Skeletal muscle satellite cell (primary cell): ENCODE results near the gene BTBD9.
"Not testable (repeated sequence)": the region's sequence is repeated elsewhere in the genome, so short reads cannot be mapped to it uniquely, and the experiment has no call there.

Experiments used
- H3K27me3 ChIP-seq: 2 replicates; pipeline ENCODE4 v1.7.0; 2013; ENCODE audit warnings: low read length; ENCODE audit not compliant: control insufficient read depth, insufficient read depth
- H3K36me3 ChIP-seq: 2 replicates; pipeline ENCODE4 v1.7.0; 2013; ENCODE audit warnings: mild to moderate bottlenecking, control low read depth, low read length; ENCODE audit not compliant: insufficient read depth
- H3K4me1 ChIP-seq: 2 replicates; pipeline ENCODE4 v1.7.0; 2013; ENCODE audit warnings: low read length; ENCODE audit not compliant: control insufficient read depth, insufficient read depth
- H3K4me2 ChIP-seq: 2 replicates; pipeline ENCODE4 v1.7.0; 2013; ENCODE audit warnings: mild to moderate bottlenecking, low read length
- H3K4me3 ChIP-seq: 2 replicates; pipeline ENCODE4 v1.7.0; 2013; ENCODE audit warnings: low read length
- H3K9ac ChIP-seq: 2 replicates; pipeline ENCODE4 v1.7.0; 2013; ENCODE audit warnings: mild to moderate bottlenecking, low read depth, low read length, moderate library complexity
- H3K9me3 ChIP-seq: replicated peaks from 2 replicates; pipeline ENCODE4 v1.7.0; 2013; ENCODE audit warnings: mild to moderate bottlenecking, control low read depth, low read length

Gene BTBD9

DNA sequence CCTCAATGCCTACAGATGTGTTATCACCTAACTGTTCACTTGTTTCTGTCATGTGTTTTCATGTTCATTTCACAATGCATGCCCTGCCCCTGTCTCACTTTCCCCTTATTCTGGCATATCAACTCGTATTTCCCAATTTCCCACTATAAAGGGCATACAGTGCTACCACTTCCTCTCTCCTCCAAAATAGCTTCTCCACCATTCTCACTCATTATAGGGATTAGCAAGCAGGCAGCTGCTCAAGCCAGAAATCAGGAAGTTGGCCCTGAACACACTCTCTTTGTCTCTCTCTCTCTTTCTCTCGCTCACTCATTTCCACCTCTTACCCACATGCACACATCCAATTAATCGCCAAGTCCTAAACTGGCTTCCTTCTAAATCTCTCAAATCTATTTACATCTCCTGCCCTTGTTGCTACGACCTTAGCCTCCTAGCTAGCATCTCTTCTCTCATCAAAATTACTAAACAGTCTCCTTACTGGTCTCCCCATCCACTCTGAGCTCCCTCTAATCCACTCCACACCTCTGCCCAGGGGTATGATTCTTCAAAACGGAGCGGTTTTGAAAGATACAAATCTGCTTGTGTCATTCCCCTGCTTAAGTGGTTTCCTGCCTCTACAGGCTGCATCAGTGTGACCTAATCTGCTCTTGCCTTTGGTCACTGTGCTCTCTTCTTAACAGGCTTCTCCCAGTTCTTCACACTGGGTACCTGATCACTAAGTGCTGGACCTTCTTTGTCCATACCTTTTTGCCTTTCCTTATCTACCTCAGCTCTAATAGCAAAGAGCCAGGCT, 196.2 kb downstream of the BTBD9 start:
- Histone ChIP-seq H3K9ac (no peak overlapping the region), H3K36me3 (no peaks in the 10 kb centered on the region), H3K4me1 (no peaks in the 10 kb centered on the region), H3K4me2 (no peak overlapping the region), H3K9me3 (no peaks in the 10 kb centered on the region), H3K27me3 (no peaks in the 10 kb centered on the region), H3K4me3 (no peak overlapping the region)

DNA sequence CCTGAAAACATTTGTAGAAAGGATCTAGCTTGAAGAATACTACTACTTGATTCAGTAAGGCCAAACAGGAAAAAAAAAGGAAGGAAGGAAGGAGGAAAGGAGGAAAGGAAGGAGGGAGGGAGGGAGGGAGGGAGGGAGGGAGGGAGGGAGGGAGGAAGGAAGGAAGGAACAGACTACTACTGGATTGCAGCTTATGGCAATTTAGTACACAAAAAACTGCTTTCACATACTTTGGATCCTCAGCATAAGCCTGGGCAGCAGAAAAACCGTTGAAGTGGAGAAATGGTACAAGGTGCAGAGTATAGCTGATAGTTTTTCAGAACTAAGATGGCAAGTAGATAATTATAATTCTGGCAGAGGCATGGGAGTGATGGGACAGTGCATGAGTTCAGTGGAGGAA, 201.6 kb downstream of the BTBD9 start:
- H3K4me2 ChIP-seq, result no peak overlapping the region
- no peak overlapping the region for H3K9ac ChIP-seq
- H3K36me3 ChIP-seq, result no peaks in the 10 kb centered on the region
- H3K4me3 ChIP-seq, result no peak overlapping the region
- H3K9me3 ChIP-seq, result no peaks in the 10 kb centered on the region
- H3K27me3 ChIP-seq, result no peaks in the 10 kb centered on the region
- peaks cover 8% of the 10 kb centered on the region for H3K4me1 ChIP-seq

DNA sequence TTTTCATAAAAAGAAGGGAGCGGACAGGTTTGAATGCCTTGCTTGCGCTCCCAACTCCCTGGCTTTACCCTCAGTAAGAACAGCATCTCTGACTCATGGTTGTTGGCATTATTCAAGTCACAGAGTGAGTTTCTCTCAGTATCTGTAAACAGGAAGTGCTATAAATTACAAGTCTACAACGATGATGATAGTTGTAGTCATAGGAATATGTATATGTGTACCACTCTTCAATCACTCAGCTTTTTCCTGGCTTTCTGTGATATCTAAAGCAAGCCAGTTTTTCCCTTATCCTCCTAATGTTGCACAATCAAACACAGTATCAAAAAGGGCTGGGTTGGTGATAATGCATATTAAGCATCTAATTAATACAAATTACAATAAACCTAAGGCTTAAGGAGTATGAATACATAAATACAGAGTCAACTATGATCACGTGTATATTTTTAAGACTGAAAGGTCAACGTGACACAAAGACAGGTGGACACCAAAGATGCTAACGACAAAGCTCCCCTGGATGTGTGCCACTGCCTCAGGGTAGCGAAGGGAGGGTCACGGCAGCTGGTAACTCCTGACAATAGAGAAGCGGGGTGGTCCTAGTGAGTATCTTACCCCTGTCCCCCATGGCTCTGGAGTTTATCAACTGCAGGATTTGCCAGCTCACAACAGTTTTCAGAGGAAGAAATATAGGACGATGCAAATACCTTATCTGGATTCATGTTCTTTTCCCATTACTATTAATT, 202.8 kb downstream of the BTBD9 start:
- Histone ChIP-seq H3K9me3 (no peaks in the 10 kb centered on the region), H3K36me3 (no peaks in the 10 kb centered on the region), H3K27me3 (no peaks in the 10 kb centered on the region), H3K4me1 (peaks cover 8% of the 10 kb centered on the region), H3K9ac (no peak overlapping the region), H3K4me3 (no peak overlapping the region), H3K4me2 (no peak overlapping the region)

DNA sequence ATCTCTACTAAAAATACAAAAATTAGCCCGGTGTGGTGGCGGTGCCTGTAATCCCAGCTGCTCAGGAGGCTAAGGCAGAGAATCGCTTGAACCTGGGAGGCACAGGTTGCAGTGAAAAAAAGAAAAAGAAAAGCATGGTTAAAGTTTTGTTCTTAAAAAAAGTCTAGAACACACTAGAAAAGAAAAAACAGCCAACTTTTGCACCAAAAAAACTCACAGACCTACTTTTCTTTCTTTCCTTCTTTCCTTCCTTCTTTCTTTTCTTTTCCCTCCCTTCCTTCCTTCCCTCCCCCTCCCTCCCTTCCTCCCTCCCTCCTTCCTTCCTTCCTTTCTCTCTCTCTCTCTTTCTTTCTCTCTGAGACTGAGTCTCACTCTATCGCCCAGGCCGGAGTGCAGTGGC, 204.4 kb downstream of the BTBD9 start:
- no peak overlapping the region for H3K4me2 ChIP-seq
- no peak overlapping the region for H3K4me3 ChIP-seq
- no peaks in the 10 kb centered on the region for H3K27me3 ChIP-seq
- H3K9ac ChIP-seq, result no peak overlapping the region
- peaks cover 8% of the 10 kb centered on the region for H3K4me1 ChIP-seq
- H3K9me3 ChIP-seq, result no peaks in the 10 kb centered on the region
- no peaks in the 10 kb centered on the region for H3K36me3 ChIP-seq

DNA sequence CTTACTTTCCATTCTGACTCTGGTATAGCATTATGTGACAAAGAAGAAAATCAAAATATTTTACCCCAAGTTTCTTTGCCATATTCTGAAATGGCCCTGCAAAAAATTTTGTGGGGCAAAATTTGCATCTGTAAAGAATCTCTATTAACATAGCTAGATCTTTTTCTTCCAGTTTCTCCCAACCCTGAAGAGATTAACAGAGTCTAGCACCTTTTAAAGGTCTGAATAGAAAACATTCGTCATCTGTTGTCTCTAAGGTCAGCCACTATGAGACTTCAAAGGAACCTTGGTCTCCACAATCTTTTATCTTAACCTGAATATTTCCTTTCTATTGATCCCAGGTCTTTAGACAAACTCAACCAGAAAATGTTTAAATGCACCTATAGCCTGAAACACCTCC, 205.7 kb downstream of the BTBD9 start:
- no peak overlapping the region for H3K4me2 ChIP-seq
- H3K36me3 ChIP-seq, result no peaks in the 10 kb centered on the region
- H3K9me3 ChIP-seq, result no peaks in the 10 kb centered on the region

DNA sequence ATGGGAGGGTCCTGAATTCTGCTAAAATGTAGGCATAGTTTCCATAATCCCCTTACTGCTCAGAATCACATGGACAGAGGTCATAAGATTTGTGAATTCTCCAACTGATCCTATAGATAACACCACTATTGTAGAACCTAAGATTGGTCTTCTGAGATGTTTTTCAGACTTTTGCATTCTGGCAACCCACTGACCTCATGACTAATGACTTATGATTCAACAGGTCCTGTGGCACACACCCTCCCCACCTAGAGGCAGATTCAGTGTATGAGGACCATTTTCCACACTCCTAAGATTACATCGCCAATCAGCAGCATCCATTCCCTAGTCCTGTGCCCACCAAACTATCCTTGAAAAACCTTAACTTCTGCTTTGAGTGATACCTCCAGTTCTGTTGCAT, 207.2 kb downstream of the BTBD9 start:
- H3K4me2 ChIP-seq, result no peak overlapping the region
- peaks cover 8% of the 10 kb centered on the region for H3K4me1 ChIP-seq
- no peaks in the 10 kb centered on the region for H3K36me3 ChIP-seq
- no peak overlapping the region for H3K9ac ChIP-seq
- H3K9me3 ChIP-seq, result no peaks in the 10 kb centered on the region
- no peak overlapping the region for H3K4me3 ChIP-seq
- H3K27me3 ChIP-seq, result no peaks in the 10 kb centered on the region

More for the DNA sequence above, 205.7 kb downstream of the BTBD9 start:
- no peak overlapping the region for H3K9ac ChIP-seq
- H3K4me1 ChIP-seq, result peaks cover 8% of the 10 kb centered on the region
- no peaks in the 10 kb centered on the region for H3K27me3 ChIP-seq
- H3K4me3 ChIP-seq, result no peak overlapping the region

DNA sequence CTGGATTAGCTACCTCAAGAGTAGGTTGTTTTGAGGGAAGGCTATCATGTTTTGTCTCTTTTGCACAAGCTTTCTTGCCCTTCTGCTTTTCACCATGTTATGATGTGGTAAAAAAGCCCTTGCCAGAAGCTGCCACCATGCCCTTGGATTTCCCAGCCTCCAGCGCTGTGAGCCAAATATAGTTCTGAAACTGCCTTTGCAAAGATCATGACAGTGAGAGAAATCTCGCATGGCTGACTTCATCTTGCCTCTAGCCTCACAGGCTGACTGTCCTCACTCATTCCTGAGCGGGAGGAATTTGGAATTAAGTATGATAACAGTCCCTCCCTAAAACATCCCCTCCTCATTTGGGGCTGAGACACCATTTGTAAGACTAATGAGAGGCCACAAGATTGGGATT, 207.7 kb downstream of the BTBD9 start:
- no peaks in the 10 kb centered on the region for H3K36me3 ChIP-seq
- no peaks in the 10 kb centered on the region for H3K9me3 ChIP-seq
- no peaks in the 10 kb centered on the region for H3K27me3 ChIP-seq
- H3K4me1 ChIP-seq, result peaks cover 6% of the 10 kb centered on the region
- no peak overlapping the region for H3K9ac ChIP-seq
- no peak overlapping the region for H3K4me3 ChIP-seq
- H3K4me2 ChIP-seq, result no peak overlapping the region

DNA sequence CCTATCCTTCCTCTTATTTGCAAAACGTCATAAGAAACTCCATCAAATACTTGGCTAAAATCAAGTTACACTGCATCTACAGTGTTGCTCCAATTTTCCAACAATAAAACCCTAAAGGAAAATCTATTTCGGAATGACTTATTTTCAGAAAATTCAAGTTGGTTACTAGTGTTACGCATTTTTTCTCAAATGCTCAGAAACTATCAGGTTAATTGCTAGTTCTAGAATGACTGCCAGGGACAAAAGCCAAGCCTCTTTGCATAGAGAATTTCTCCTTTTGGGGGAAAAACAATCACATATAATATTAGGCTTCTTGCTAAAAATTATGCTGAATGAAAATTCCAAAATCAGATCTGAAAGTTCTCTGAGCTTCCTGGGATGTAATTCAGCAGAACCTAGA, 210.2 kb downstream of the BTBD9 start:
- no peaks in the 10 kb centered on the region for H3K27me3 ChIP-seq
- no peaks in the 10 kb centered on the region for H3K36me3 ChIP-seq

DNA sequence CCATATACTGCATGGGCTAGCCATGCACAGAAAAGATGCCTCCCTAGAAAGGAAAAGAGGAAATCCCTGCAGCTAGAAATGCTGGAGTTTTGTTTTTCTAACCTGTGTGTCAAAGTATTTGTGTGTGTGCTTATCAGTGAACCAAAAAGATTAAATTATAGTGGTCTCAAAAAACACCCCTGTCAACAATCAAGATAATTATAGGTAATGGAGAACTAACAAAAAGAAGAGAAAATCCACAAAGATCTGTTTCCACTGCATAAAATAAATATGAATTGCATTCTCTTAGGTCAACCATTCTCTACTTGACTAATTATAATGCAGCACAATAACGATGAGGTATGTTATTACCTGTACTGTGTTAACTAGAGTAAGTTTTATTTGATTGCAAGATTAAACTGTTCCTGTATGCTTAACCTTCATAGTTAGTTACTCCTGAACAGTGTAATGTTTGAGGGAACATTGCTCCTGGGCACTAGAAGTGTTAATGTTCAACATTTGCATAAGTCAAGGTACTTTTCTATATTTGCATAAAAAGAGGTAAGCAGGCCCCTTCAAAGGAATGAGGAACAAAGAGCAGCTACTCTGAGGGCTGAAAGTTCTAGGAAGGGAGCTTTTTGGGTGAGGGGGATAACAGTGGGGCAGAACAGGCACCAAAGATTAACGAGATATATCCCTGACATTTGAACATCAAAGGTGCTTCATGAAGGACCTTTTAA, 212.1 kb downstream of the BTBD9 start:
- H3K4me3 ChIP-seq, result no peak overlapping the region
- H3K9me3 ChIP-seq, result no peaks in the 10 kb centered on the region
- no peak overlapping the region for H3K4me2 ChIP-seq
- no peaks in the 10 kb centered on the region for H3K27me3 ChIP-seq
- no peak overlapping the region for H3K9ac ChIP-seq
- no peaks in the 10 kb centered on the region for H3K4me1 ChIP-seq
- no peaks in the 10 kb centered on the region for H3K36me3 ChIP-seq

More for the DNA sequence above, 210.2 kb downstream of the BTBD9 start:
- Histone ChIP-seq H3K9me3 (no peaks in the 10 kb centered on the region), H3K4me2 (no peak overlapping the region), H3K4me1 (no peaks in the 10 kb centered on the region), H3K4me3 (no peak overlapping the region), H3K9ac (no peak overlapping the region)

DNA sequence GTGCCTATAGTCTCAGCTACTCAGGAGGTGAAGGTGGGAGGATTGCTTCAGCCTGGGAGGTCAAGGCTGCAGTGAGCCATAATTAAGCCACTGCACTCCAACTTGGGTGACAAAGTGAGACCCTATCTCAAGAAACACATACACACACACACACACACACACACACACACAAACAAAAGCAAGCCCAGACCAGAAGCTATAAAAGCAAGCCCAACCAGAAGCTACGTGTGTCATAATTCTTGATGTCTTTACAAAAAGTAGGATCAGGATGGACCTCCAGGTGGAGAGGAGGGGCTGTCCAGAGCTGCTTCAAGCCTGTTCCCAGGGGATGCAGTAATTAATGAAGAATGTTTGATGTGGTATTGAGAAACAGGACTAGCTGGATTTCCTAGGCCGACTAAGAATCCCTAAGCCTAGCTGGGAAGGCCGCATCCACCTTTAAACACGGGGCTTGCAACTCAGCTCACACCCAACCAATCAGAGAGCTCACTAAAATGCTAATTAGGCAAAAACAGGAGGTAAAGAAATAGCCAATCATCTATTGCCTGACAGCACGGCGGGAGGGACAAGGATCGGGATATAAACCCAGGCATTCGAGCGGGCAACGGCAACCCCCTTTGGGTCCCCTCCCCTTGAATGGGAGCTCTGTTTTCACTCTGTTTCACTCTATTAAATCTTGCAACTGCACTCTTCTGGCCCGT, 213.8 kb downstream of the BTBD9 start:
- H3K9me3 ChIP-seq, H3K36me3 ChIP-seq, H3K9ac ChIP-seq, H3K4me1 ChIP-seq, H3K4me2 ChIP-seq, H3K27me3 ChIP-seq, H3K4me3 ChIP-seq: not testable (repeated sequence)

DNA sequence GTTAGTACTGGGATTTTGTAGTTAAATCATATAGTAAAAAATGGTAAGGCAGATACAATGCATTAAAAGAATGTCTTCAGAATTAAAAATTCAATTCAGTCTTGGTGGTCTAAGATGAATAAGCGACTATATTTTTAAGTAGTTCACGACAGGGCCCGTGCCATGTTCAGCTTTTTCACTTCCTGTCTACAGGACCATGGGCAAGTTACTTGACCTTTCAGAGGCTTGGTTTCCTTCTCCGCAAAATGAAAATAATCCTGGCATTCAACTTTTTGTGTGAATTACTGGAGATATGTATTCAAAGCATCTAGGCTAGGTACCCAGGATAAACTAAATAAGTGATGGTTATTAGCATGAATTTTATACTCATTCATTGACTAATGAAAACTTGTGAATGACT, 216.0 kb downstream of the BTBD9 start:
- Histone ChIP-seq H3K4me3 (no peak overlapping the region), H3K27me3 (no peaks in the 10 kb centered on the region), H3K4me2 (no peak overlapping the region), H3K36me3 (no peaks in the 10 kb centered on the region), H3K9me3 (no peaks in the 10 kb centered on the region), H3K4me1 (no peaks in the 10 kb centered on the region), H3K9ac (no peak overlapping the region)
